HFF-Myc (cell line): Measurements from ENCODE around the gene TMC6.

Experiments
- DNase-seq: peaks from one replicate; pipeline ENCODE4 v3.0.0-alpha.2; 2011; ENCODE audit warnings: low read depth; ENCODE audit errors: extremely low read depth
- H3K4me3 ChIP-seq: replicated peaks from 2 replicates; pipeline ENCODE4 v1.5.1; 2011; ENCODE audit warnings: low read depth, mild to moderate bottlenecking, control low read depth, low read length
- CTCF ChIP-seq: IDR thresholded peaks from 2 replicates; pipeline ENCODE4 v1.5.1; 2012; ENCODE audit warnings: mild to moderate bottlenecking, low read depth, low read length, control low read depth; ENCODE audit errors: missing control alignments

The TMC6 gene

GRCh38 chr17:78112518-78113471, 15.8 kb downstream of the TMC6 start:
- H3K4me3 ChIP-seq, result no peak overlapping the region
- peak; percentile 97 for TF ChIP-seq CTCF
- no peak for DNase-seq

GRCh38 chr17:78111727-78112517, 16.6 kb downstream of the TMC6 start:
- TF ChIP-seq CTCF, result no peak
- no peak overlapping the region for H3K4me3 ChIP-seq
- DNase-seq, result no peak

- no peak overlapping the region for H3K4me3 ChIP-seq
- no peak for TF ChIP-seq CTCF
- DNase-seq, result no peak
Measured at GRCh38 chr17:78111016-78111726, 17.4 kb downstream of the TMC6 start.

GRCh38 chr17:78110363-78111015, 18.1 kb downstream of the TMC6 start:
- no peak overlapping the region for H3K4me3 ChIP-seq
- TF ChIP-seq CTCF, result no peak
- DNase-seq, result no peak

GRCh38 chr17:78109489-78109761, 19.1 kb downstream of the TMC6 start:
- no peak for DNase-seq
- H3K4me3 ChIP-seq, result no peak overlapping the region
- no peak for TF ChIP-seq CTCF

GRCh38 chr17:78108726-78109488, 19.6 kb downstream of the TMC6 start:
- TF ChIP-seq CTCF, result no peak
- H3K4me3 ChIP-seq, result no peak overlapping the region
- DNase-seq, result no peak
